HG02798 (cell line): ENCODE results near the gene MSRB3.

Experiments
- ATAC-seq: cut with Tn5 transposase; IDR thresholded peaks from one replicate; pipeline ENCODE4 v1.9.1; 2021; ENCODE audit warnings: mild to moderate bottlenecking; ENCODE audit not compliant: unreplicated experiment, poor library complexity

MSRB3 gene

DNA sequence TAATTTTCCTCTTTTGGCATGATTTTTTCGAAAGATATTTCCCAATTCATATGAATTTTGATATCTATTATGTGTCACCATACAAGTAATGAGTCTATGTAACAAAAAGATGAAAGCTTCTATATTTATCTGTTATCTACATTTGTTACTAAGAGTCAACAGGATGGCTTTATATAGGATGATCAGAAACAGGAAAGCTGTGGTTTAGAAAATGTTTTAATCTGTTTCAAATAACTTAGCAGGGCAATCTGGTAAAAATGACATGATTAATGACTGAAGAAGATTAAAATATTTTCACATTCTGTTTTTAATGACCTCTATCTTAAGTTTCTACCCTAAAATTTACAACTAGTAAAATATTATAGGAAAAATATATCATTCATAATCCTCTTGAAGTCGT is 105.8 kb downstream of the MSRB3 start:
- no peak for ATAC-seq

DNA sequence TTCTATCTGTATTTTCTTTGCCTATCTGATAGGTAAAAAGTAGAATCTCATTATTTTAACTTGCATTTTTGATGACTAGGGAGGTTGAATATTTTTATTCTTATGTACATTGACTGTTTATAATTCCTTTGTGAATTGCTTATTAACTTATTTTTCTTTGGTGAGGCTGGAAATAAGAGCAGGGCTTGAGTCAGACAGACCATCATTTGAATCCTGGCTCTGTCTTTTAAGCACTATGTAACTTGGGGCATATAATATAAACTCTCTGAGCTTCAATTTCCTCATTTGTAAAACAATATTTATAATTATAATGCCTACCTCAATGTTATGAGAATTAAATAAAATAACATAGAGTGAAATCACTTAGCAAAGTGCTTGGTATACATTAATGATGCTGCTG is 108.9 kb downstream of the MSRB3 start:
- no peak for ATAC-seq

DNA sequence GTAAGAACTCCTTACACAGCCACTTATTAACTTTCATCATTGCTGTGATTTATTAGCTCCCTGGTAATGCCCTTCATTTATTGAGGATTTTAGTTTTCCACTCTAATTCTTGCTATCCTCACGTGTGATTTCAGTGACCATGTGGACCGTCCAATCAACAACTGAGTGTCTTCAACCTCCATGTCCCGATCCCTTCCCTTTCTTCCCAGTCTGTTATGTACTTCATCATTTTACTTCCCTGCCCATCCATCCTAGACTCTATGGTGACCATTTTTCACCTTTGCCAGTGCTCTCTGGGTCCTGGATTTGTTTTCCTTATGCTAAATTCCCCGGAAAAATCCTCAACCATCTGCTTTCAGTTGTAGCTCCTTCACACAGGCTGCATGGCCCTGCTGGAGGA is 111.0 kb downstream of the MSRB3 start:
- no peak for ATAC-seq

DNA sequence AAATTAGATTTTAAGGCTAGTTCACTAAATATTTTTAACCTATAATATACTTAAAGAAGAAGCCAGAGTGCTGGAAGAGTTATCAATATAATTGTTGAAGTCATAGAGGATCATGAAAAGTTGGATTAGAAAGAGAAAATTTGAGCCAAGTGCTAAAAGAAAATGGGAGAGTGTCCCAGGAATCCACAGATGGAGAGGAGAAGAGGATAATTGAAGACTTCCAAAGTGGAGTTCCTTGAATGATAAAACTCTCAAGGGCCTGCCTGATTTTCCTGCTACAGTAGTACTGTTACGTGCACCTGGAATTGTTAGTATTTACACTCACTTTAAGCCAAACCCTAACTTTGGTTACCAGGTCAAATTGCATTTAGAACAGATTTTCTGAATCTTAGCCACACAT is 113.2 kb downstream of the MSRB3 start:
- ATAC-seq = no peak

DNA sequence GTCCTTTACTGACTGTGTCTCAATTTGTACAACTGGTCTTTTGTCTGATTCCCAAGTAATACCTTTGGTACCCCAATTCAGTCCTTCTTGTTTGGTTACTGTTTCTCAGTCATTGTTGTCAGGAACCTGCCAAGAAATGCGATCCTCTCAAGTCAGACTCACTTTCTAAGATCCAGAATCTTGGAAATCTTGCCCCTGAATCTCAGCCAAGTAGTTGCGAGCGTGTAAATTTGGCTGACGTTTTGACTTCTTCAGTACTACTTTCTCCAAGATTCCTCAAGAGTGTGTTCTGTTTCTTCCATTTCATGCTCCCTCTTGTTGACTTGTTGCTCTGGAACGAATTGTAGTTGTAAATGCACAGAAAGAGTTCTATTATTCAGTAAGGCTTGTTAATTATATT is 114.0 kb downstream of the MSRB3 start:
- no peak for ATAC-seq

DNA sequence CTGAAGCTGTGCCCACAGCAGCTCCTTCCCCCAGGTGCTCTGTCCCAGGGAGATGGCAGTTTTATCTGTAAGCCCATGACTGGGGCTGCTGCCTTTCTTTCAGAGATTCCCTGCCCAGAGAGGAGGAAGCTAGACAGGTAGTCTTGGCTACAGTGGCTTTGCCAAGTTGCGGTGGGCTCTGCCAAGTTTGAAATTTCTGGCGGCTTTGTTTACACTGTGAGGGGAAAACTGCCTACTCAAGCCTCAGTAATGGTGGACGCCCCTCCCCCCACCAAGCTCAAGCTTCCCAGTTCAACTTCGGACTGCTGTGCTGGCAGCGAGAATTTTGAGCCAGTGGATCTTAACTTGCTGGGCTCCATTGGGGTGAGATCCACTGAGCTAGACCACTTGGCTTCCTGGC is 124.7 kb downstream of the MSRB3 start:
- ATAC-seq = no peak

DNA sequence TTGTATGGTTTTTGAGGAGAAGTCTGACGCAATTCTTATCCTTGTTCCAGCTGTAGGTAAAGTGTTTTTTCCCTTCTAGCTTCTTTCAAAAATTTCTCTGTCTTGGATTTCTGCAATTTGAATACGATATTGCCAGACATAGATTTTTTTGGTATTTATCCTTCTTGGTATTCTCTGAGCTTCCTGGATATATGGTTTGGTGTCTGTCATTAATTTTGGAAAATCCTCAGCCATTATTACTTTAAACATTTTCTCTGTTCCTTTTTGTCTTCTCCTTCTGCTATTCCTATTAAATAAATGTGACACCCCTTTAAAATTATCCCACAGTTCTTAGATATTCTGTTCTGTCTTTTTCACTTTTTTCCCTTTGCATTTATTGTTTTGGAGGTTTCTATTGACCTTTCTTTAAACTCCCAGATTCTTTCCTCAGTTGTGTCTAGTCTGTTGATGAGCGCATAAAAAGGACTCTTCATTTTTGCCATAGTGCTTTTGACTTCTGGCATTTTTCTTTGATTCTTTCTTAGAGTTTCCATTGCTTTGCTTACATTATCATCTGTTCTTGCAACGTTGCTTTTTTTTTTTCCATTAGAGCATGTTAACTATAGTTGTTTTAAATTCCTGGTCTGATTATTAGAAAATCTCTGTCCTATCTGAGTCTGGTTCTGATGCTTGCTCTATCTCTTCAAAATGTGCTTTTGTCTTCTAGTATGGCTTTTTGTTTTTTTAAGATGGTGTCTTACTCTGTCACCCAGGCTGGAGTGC is 129.1 kb downstream of the MSRB3 start:
- ATAC-seq = no peak

DNA sequence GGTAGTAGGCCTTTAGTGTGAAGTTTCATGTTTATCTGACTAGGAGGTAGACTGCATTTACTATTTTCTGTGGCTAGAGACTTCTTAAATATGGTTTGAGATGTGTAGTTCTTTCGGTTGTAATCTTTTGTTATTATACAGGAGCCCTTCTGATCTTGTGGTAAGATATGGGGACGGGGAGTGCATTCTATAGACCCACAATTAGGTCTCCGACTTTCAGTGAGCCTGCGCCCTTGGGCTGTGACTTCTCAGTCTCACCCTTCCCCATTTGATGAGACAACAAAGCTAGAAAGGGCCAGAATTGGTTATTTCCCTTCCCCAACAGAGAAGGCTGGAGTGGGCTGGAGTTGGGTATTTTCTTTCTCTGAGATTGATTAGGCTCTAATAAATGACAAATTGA is 130.0 kb downstream of the MSRB3 start:
- no peak for ATAC-seq

DNA sequence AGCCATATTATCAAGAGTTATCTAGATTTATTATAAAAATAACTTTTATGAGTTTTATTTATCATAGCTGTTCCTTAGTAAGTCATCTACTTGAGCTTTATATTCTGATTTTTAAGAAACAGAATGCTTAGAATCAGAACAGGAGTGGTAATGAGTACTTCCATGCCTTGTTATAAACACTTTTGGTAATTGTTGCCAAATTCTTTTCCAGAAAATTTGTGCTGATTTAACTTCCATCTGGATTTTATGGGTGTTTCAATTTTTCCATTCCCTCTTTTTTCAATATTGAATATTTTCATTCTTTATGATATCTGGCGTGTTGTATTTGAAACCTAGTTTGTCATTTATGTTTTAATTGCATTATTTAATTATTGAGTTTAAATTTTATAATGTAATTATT is 131.2 kb downstream of the MSRB3 start:
- no peak for ATAC-seq

DNA sequence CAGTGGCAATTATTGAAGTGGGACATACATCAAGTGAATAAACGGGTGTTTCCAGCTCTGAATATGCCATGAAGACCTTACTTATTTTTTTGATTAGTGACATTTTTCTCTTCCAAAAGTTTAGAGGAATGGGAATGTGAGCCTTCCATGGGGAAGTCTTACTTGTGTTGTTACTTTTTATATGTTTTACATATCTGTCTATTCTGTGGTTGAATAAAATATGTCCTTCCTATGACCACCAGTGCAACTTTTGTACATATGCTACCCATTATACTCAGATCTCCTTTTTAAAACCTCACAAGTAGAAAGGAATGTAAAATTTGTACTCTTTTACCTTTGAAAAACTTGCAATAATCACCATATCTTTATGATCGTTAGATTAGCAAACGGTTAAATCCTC is 132.7 kb downstream of the MSRB3 start:
- ATAC-seq = no peak

DNA sequence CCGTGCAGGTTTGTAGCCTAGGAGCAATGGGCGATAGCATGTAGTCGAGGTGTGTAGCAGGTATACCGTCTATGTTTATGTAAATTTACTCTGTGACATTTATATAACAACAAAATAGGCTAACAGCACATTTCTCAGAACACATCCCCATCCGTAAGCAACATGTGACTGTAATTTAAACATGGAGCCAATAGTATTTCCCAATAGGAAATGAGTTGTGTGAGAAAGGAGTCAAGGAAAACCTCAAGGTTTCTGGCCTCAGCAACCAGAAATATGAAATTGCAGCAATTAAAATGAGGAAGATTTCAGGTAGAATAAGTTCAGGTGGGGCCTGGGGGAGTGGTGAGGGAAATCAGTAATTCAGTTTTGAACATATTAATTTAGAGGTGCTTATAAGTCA is 136.0 kb downstream of the MSRB3 start:
- no peak for ATAC-seq

DNA sequence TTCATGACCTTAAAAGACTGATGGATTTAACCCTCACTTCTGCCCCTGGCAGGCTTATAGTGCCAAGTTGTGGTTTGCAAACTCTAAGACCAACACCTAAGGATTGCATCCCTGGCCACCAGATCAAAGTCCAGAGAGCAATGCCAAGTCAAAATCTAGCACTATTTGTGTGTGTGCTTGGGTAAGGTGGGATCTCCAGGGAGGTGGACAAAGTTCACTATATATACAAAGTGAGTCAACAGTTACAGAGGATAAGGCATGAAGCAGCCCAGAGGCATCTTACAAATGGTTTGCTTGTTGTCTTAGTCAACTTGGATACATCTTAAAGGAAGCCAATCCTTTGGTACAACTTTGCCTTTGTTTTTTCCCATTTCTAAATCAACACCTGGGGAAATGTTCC is 137.3 kb downstream of the MSRB3 start:
- no peak for ATAC-seq

DNA sequence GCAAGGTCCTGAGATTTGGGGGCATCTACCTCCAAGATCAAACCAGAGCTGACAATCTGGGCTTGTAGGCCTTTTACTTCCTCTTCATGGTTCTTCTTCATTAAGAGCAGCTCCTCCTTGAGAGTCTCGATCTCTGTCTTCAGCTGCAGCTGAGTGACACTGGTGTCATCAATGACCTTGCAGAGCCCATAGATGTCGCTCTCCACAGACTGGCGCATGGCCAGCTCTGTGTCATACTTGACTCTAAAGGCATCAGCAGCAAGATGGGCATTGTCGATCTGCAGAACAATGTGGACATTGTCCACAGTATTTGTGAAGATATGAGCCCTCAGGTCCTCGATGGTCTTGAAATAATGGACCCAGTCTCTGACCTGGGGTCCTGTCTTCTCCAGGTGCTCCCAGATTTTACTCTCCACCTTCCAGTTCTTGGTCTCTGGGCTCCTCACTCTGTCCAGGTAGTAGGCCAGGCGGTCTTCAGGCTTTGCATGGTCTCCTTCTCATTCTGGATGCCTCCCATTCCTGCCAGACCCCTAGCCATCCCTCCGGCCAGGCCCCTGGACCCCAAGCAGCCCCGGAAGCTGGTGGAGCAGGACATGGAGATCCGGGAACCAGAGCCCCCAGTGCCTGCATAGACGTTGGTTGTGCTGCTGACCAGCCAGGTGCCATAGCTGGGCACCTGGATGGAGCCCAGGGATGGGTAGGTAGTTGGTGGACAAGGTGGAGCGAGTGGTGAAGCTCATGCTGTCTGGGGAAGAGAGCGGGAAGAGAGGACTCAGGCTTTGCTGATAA is 141.0 kb downstream of the MSRB3 start:
- no peak for ATAC-seq

DNA sequence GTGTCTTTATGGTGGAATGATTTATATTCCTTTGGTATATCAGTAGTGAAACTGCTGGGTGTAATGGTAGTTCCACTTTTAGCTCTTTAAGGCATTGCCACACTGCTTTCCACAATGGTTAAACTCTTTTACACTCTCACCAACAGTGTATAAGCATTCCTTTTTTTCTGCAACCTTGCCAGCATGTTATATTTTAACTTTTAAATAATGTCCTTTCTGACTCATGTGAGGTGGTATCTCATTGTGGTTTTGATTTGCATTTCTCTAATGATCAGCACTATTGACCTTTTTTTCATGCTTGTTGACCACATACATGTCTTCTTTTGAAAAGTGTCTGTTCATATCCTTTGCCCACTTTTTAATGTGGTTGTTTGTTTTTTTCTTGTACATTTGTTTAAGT is 142.5 kb downstream of the MSRB3 start:
- no peak for ATAC-seq

DNA sequence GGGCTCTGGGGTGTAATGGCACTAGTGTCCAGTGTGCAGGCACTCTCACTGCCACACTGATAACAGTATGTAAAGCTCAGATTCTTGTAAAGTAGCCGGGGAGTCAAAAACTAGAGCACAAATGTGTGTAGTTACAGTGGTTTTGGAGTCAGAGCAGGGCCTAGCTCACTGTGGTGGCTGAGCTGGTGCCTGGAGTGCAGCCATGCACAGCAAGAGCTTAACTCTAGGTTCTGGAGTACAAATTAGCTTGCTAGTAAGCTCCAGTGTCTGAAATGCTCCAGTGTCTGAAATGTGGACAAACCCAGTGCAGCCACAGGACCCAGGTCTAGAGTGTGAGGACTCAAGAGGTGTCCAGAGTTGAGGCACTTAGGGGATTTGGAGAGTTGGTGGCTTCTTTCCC is 149.2 kb downstream of the MSRB3 start:
- no peak for ATAC-seq

DNA sequence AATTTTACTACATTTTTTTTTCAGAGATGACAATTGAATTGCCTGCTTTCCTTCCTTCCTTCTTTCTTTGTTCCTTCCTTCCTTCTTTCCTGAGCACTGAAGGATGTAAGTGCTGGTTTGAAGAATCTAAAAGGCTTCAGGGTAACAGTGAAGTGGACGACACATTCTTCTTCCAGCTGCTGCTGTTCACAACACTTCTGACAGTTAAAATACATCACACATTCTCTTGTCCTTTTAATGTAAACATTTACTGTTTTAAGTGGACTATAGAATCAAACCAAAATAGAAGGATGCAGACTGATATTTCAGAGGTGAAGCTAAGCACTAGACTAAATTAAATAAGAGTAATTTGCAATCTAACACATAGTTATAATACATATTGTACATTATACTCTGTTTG is 151.5 kb downstream of the MSRB3 start:
- ATAC-seq = no peak

DNA sequence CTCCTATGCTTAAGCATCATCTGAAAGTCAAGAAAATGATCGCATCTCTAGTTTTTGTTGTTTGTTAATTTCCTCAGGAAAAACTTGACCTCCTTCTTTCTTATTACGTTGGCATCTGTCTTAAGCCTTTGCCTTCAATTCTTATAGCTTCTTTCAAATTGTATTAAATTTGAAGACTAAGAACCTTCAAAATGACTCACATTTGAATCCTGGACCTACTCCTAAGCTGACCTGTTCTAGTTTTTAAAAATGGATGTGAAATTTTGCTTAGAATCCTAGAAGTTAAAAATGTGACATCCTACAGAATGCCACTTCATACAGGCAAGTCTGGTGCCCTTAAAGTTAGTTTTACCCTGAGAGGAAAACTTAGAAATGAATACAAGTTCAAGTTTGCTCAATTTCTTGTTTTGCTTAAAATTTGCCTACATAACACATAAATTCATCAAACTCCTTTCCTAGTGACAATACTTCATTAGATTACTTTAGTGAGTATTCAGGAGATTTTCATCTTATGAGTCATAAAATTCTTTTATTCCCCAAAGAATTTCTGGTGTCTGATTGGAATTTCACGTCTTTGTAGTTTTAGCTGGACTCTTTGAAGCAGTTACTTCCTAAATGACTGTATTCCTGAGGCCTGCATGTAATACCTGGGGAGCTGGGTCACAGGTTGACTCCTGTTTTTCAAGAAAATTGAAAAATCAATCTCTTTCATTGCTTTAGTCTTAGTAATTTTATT is 152.3 kb downstream of the MSRB3 start:
- ATAC-seq = no peak

DNA sequence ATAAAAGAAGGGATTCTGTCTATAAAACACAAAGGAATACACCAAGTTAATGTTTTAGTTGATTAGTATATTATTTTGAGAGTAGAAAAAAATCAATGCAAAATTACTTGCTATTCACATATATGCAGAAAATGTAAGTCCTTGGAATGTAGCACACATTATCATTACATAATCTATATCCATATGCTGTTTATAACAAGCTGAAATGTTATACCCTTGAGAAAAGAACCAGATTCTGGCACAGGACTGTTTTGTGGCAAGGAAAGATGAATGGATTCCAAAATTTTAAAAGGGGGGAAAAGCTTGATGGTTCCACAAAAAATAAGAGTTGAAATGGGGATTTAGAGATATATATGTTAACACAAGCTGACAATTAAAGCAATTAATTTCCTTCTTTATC is 153.6 kb downstream of the MSRB3 start:
- ATAC-seq = no peak

DNA sequence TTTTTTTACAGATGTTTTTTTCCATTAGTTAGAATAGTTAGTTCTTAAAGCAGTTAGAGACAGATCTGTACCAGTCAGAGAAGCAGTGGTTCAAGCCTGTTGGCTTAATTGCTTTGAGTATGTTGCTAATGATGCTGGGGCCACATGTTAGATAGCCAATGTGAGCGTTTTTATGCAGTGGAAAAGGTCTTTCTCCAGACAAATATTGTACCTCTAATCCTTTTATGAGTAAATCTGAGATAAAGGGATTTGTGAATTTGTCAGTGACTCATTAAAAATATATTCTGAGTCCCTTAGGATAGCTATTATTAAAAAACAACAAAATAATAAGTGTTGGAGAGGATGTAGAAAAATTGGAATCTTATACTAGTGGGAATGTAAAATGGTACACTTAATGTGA is 154.2 kb downstream of the MSRB3 start:
- no peak for ATAC-seq

DNA sequence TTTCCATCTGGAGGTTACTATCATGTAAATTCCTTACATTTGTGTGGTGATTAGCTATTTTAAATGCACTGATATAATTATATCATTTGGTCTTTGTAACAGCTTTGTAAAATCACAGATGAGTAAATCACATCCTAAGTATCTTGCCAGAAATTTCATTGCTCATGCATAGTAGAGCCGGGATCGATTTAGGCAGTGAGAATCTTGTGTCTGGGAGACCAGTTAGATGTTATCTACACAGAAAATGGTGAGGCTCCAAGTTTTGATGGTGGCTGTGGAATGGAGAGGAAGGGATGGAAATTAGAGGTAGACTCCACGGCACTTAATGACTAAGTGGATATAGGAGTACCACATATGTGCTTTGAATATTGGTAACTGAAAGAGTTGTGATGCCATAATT is 156.3 kb downstream of the MSRB3 start:
- no peak for ATAC-seq

DNA sequence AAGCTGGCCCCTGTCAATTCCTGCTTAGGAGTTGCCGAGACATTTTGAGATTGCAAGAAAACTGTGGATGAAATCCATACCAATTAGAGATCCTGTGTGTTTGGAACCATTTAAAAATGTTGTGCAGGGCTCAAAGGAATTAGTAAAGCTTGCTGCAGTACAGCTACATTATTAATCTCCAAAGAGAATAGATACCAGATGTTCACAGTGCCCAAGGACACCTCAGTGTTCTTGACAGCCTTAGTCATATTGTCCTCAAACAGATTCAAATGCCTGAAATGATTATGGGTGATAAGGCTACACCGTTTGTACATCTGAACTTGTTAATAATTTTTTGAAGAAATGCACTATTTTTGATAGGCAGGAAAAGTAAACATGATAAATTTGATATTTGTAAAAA is 164.6 kb downstream of the MSRB3 start:
- no peak for ATAC-seq
